Upper lobe of right lung (tissue), 1 donor: ENCODE measurements around the gene RHNO1. TPM values are rescaled to one million over a fixed set of nuclear protein-coding genes. Genes with fewer than 3 reads are reported as not detected.

Source experiments
- ATAC-seq: fragments of 200-7000 bp; cut with Tn5 transposase; one replicate; pipeline ENCODE4 v1.9.1; 2020; ENCODE audit warnings: mild to moderate bottlenecking, moderate library complexity
- DNase-seq: peaks from one replicate; pipeline ENCODE4 v3.0.0-alpha.2; 2020
- H3K27ac ChIP-seq: fragments of 200-600 bp; one replicate; pipeline ENCODE4 v1.8.0; 2022
- H3K27me3 ChIP-seq: fragments of 200-600 bp; one replicate; pipeline ENCODE4 v1.8.0; 2022; ENCODE audit warnings: mild to moderate bottlenecking
- H3K36me3 ChIP-seq: fragments of 200-600 bp; one replicate; pipeline ENCODE4 v1.8.0; 2022
- H3K4me1 ChIP-seq: fragments of 200-600 bp; one replicate; pipeline ENCODE4 v1.8.0; 2022
- H3K4me3 ChIP-seq: fragments of 200-600 bp; one replicate; pipeline ENCODE4 v1.8.0; 2022; ENCODE audit warnings: mild to moderate bottlenecking
- H3K9me3 ChIP-seq: fragments of 200-600 bp; one replicate; pipeline ENCODE4 v1.8.0; 2022
- CTCF ChIP-seq: fragments of 200-600 bp; IDR thresholded peaks from one replicate; pipeline ENCODE4 v1.8.0; 2022; ENCODE audit warnings: antibody characterized with exemption
- intact Hi-C: fragments of 100-400 bp; cut with DNase I; formaldehyde crosslinking; loops from one replicate; pipeline ENCODE4 v1.11.0; 2022
- total RNA-seq: library from RNA; stranded (reverse); fragmentation: NEBNext Ultra II Directional; extraction: Animal tissue kit (Norgen Biotek cat#: 25700); gene quantifications from one replicate; pipeline ENCODE4 v1.2.1, GENCODE V29; 2021
- donor health status: DM: no; HTN: yes; CAD: no; lungs with severe emphysema.

RHNO1 gene
- total RNA-seq, 1 donor from 2014 or later: 15.2 TPM

- H3K36me3 ChIP-seq: peaks cover 4% of the 10 kb centered on the region
- no peak for TF ChIP-seq CTCF
- no peak for DNase-seq
- intact Hi-C loops: no loop called here
- peak; percentile 33 for ATAC-seq
- no peaks in the 10 kb centered on the region for H3K9me3 ChIP-seq
- peaks cover 7% of the 10 kb centered on the region for H3K4me1 ChIP-seq
- no peak within 1 kb of the TSS for H3K27ac ChIP-seq
- H3K27me3 ChIP-seq: no peaks in the 10 kb centered on the region
- H3K4me3 ChIP-seq: no peak within 1 kb of the TSS
Observed at GRCh38 chr12:2834581-2835491, 42.2 kb upstream of the RHNO1 start, which contains the start of gene NRIP2. TSS of gene NRIP2 (minus strand) at chr12:2835035. CDS start at chr12:2834983, 52 bp downstream.

GRCh38 chr12:2835691-2836403 lies 41.2 kb upstream of the RHNO1 start:
- H3K4me1 ChIP-seq: peaks cover 7% of the 10 kb centered on the region
- TF ChIP-seq CTCF: no peak
- H3K36me3 ChIP-seq: no peaks in the 10 kb centered on the region
- H3K27ac ChIP-seq: no peak overlapping the region
- no peaks in the 10 kb centered on the region for H3K9me3 ChIP-seq
- DNase-seq (no peak), ATAC-seq (no peak)
- H3K27me3 ChIP-seq: no peaks in the 10 kb centered on the region
- intact Hi-C loops: no loop called here
- H3K4me3 ChIP-seq: no peak overlapping the region

GRCh38 chr12:2836574-2836973 lies 40.4 kb upstream of the RHNO1 start:
- no peak overlapping the region for H3K27ac ChIP-seq
- no peaks in the 10 kb centered on the region for H3K36me3 ChIP-seq
- ATAC-seq: no peak
- H3K9me3 ChIP-seq: no peaks in the 10 kb centered on the region
- H3K27me3 ChIP-seq: no peaks in the 10 kb centered on the region
- H3K4me1 ChIP-seq: peaks cover 7% of the 10 kb centered on the region
- no peak for TF ChIP-seq CTCF
- intact Hi-C loops: no loop called here
- DNase-seq: no peak
- no peak overlapping the region for H3K4me3 ChIP-seq

GRCh38 chr12:2841056-2841650 lies 35.9 kb upstream of the RHNO1 start:
- intact Hi-C loops: no loop called here
- no peaks in the 10 kb centered on the region for H3K27me3 ChIP-seq
- peaks cover 4% of the 10 kb centered on the region for H3K36me3 ChIP-seq
- H3K27ac ChIP-seq: no peak overlapping the region
- TF ChIP-seq CTCF: no peak
- H3K9me3 ChIP-seq: no peaks in the 10 kb centered on the region
- H3K4me1 ChIP-seq: no peaks in the 10 kb centered on the region
- DNase-seq (no peak), ATAC-seq (no peak)
- no peak overlapping the region for H3K4me3 ChIP-seq

GRCh38 chr12:2842948-2843347 lies 34.1 kb upstream of the RHNO1 start:
- H3K9me3 ChIP-seq: no peaks in the 10 kb centered on the region
- TF ChIP-seq CTCF: no peak
- no peaks in the 10 kb centered on the region for H3K27me3 ChIP-seq
- no peak overlapping the region for H3K4me3 ChIP-seq
- intact Hi-C loops: no loop called here
- ATAC-seq (no peak), DNase-seq (no peak)
- H3K27ac ChIP-seq: no peak overlapping the region
- H3K36me3 ChIP-seq: peaks cover 4% of the 10 kb centered on the region
- no peaks in the 10 kb centered on the region for H3K4me1 ChIP-seq
